NK-92 (cell line): Measurements from ENCODE around the gene PTHLH.

Experiments
- DNase-seq: peaks from one replicate; lab custom pipeline; 2025; ENCODE audit not compliant: unreplicated experiment; lab: John Stamatoyannopoulos, UW

PTHLH gene

GRCh38 chr12:27972721-27973120 is at the start of gene PTHLH:
Gene PTHLH (minus strand): TSS chr12:27972733. CDS start chr12:27969494, 3,239 bp downstream.
- DNase-seq: no peak

- DNase-seq: no peak
Observed at GRCh38 chr12:28021704-28022103, 49.2 kb upstream of the PTHLH start.

- no peak for DNase-seq
Observed at GRCh38 chr12:28017873-28018255, 45.3 kb upstream of the PTHLH start.

DNA sequence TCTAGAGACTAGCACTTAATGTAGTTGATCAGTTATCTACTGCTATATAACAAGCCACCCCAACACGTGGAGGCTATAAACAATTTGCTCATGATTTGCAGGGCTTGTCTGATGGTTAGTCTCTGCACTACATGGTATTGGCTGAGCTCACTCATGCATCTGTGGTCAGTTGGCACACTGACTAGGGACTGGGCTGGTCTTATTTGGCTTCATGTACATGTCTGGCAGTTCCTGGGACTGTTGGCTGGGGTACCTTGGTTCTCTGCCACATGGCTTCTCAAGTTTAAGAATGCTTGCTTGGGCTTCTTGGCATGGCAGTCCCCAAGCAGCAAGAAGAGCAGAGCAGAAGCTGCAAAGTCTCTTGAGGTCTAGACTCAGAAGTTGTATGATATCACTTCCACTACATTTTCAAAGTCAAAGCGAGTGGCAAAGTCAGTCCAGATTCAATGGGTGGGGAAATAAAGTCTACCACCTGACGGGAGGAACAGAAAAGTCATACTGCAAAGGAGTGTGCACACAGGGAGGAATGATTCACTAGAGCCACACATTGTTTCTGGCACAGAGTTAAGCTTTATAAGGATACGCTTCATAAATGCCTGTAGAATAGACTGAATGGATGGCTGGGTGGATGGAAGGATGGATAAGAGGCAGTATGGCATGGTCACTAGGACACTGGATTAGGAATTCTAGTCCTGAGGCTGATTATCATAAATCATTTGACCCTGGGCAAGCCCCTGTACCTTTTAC is 44.8 kb upstream of the PTHLH start:
- DNase-seq: no peak

- no peak for DNase-seq
Observed at GRCh38 chr12:28015165-28015564, 42.6 kb upstream of the PTHLH start.

- no peak for DNase-seq
Observed at GRCh38 chr12:28014196-28014595, 41.7 kb upstream of the PTHLH start.

DNA sequence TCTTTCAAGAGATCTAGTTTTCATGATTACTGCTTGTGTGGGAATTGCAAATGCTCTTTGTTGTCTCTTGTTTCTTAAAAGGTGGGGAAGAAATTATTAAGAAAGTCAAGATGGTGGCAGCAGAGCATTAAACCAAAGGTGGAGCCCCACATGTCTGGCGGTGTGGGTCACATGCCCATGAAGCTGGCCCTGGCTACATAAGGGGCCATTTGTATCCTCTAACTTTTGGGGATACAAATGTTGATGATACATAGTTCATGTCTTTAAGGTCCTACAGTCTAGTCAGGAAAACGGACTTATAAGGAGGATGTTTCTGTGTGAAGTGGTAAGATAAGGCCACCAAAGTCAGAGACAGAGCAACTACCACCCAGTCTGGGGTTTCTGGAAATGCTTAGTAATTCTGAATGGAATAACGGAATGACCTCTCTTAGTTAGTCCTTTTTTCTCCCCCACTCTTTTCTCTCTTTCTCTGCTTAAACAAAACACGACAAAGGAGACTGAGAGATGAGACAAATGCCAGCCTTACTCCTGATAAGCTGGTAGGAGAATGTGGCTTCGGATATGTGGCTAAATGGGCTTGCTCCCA is 39.9 kb upstream of the PTHLH start:
- no peak for DNase-seq

GRCh38 chr12:28010036-28010435 is 37.5 kb upstream of the PTHLH start:
- no peak for DNase-seq

- no peak for DNase-seq
Observed at GRCh38 chr12:27999970-28000369, 27.4 kb upstream of the PTHLH start.

DNA sequence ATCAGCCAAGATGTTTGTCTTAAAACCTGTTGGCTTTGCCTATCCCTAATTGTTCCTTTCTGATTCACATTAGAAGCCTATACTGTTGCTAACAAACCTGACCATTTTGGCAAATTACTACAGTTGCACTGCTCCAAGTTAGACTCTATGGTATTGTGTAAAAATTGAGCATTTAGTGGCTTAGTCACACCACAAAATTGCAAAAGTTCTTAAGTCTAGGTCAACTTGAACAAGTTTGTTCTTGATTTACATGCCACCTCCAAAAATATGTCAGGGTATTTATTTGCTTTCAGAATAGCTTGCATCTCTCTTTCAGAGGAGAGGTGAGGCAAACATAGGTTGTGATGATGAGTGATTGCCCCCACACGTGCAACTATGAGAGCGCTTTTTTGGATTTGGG is 27.0 kb upstream of the PTHLH start:
- no peak for DNase-seq

- DNase-seq: no peak
Observed at GRCh38 chr12:27998658-27999057, 26.1 kb upstream of the PTHLH start.

- DNase-seq: no peak
Observed at GRCh38 chr12:27998170-27998569, 25.6 kb upstream of the PTHLH start.

DNA sequence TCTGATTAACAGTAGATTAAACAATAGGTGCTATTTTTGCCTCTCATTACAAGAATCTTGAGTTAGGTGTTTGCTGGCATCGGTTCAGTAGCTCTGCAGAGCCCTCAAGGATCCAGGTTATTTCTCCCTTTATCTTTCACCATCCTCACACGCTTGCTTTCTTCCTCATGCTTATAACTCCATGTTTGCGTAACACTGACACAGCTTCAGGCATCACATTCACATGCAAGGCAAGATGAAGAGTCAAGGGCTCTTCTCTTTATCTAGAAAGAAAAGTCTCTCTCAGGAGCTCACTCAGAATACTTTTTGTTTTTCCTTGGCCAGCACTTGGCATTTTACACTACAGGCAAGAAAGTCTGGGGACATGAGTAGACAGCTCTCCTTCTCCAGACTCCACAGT is 24.2 kb upstream of the PTHLH start:
- DNase-seq: no peak

DNA sequence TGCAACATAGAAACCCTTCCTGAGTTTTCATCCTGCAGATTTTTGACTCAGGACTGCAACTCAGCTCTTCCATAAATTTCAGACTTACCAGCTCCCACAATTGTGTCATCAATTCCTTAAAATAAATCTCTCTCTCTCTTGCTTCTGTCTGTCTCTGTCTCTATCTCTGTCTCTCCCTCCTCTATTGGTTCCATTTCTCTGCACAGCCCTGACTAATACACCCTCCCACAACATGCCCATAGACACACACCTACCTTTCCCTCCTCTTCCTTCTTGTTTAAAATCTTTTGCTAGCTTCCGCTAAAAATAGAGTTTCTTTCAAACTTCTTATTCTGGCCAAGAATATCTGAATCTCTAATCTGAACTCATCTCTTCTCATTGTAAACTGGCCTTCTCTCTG is 22.9 kb upstream of the PTHLH start:
- no peak for DNase-seq

DNA sequence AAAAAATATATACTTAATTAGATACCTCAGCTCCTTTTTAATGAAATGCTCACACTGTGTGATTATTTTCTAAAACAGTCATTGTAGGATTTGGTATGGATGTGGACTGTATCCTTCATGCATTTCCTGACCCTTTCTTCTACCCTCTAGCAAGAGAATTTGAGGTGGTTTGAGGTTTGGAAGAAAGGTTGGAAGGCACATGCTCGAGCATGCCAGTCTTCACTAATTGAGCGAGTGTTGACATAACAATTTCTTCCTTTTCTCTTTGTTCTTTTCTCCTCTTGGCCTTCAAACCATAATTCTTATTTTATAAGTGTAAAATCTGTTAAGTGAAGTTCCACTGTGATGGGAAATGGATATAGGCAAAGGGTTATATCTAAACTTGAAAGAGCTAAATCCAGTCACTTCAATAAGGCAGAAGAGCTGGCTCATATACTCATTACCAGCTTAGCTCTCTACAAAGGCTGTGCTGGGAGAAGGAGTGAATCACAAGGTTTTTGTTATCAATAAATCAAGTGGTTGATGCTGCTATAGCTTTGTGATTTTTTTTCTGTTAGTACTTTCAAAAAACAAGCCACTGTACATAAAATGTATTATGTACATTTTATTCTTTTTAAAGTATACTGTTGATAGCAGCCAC is 16.2 kb upstream of the PTHLH start:
- DNase-seq: no peak

DNA sequence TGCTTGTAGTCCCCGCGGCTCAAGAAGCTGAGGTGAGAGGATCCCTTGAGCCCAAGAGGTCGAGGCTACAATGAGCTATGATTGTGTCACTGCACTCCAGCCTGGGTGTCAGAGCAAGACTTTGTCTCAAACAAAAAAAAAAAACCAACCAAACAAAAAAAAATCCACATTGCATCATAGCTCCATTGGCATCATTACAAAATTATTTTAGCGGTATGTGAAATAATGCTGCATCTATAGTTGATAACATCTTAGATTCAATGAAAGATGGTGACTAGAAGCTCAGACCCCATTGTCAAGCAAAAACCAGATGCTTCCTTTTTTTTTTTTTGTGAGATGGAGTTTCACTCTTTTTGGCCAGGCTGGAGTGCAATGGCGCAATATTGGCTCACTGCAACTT is 14.8 kb upstream of the PTHLH start:
- no peak for DNase-seq

DNA sequence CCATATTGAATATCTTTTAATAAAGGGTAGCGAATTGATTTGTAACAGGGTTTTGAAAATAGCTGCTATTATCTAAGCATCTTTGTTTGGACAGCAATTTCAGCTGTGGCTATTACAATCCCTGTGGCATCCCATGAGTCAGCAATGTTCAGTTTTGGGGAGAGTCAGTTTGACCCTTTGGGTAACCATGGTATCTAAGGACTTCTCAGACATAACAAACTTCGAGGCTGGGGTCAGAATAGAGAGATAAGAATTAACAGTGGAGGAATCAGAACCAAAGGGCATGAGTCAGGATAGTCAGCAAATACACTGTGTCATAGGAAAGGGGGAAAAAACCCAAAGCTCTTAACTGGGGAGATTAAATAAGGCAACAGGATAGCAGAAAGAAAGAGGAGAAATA is 11.7 kb upstream of the PTHLH start:
- DNase-seq: no peak

GRCh38 chr12:27982951-27983350 is 10.4 kb upstream of the PTHLH start:
- DNase-seq: no peak

- DNase-seq: no peak
Observed at GRCh38 chr12:27982385-27982784, 9.9 kb upstream of the PTHLH start.

GRCh38 chr12:27981874-27982273 is 9.3 kb upstream of the PTHLH start:
- DNase-seq: no peak

DNA sequence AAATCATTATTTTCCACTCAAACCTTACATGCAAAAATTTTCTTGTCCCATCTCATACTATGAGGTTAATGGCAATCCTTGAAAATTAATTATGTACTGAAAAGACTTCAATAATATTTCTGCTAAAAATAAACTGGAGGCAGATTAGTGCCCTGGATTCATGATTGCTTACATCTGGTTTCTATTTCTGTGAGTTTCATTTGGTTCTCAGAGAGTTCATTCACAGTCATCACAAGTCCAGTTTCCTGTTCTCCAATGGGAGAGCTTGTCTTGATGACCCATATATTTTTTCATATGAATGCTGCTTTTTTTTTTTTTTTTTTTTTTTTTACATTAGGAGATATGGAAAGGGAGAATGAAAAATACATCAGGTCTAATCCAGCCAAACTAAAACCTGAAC is 6.6 kb upstream of the PTHLH start:
- DNase-seq: no peak
